HG03103 (cell line): ENCODE results near the gene ARHGEF38.
"Not testable (repeated sequence)": the region's sequence is repeated elsewhere in the genome, so short reads cannot be mapped to it uniquely, and the experiment has no call there.

Source experiments
- ATAC-seq: cut with Tn5 transposase; IDR thresholded peaks from one replicate; pipeline ENCODE4 v1.9.1; 2021; ENCODE audit warnings: low read depth; ENCODE audit not compliant: unreplicated experiment

The ARHGEF38 gene

GRCh38 chr4:105637408-105638176 lies 85.2 kb downstream of the ARHGEF38 start:
- ATAC-seq = peak; percentile 78

DNA sequence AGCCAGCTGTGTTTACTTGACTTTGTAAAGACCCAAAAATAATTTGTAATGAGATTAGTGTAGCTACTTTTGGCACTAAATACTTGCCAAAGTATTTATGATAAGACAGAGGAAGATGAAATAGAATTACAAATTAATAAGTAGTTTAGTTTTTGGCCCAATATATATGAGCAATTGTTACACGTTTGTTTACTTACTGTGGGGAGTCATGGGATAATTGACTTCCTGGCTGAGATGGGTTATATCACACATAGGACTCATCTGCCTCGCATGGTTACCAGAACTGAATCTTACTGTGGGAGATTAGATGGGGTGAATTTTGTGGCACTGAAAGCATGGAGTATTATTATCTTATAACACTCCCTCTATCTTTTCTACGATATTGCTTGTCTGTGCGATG lies 89.4 kb downstream of the ARHGEF38 start:
- ATAC-seq = no peak

DNA sequence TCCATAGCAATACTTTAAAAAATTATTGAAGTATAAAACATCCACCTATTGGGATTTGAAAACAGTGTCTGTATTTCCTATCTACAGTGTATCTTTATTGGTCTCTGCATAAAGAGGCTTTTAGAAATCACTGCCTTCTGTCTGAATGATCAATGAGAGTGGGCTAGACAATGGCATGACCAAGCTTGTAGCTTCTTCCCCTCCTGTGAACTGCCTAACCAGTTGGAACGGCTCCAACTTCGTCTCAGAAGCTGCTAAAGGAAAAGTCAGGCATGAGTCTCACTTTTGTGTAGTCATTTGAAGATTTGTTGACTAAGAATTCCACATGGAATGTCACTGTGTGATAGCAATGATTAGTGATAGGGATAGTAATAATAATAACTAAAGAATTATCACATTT lies 91.8 kb downstream of the ARHGEF38 start:
- no peak for ATAC-seq

DNA sequence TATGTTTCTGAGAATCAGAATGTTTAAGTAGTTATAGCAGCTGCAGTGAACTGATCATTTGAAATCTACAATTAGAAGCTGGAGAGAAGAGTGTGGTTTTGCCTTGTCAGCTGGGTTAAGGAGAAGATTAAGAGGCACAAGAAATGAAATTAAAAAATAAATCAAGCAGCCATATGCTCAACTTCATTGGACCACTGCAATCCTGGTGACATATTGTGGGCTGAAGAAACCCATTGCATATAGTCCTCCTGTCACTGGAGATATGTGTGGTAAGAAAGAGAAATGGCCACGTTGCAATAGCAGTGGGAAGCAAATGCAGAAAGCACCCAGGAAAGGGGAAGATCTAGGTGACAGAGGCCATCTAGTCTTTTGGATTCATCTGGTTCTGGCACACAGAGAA lies 93.0 kb downstream of the ARHGEF38 start:
- no peak for ATAC-seq

GRCh38 chr4:105650190-105650589 lies 97.8 kb downstream of the ARHGEF38 start:
- no peak for ATAC-seq

- ATAC-seq = no peak
Observed at GRCh38 chr4:105651884-105652283, 99.5 kb downstream of the ARHGEF38 start.

- ATAC-seq = no peak
Observed at GRCh38 chr4:105652286-105652888, 100.0 kb downstream of the ARHGEF38 start.

- ATAC-seq = no peak
Observed at GRCh38 chr4:105657117-105657765, 104.8 kb downstream of the ARHGEF38 start.

DNA sequence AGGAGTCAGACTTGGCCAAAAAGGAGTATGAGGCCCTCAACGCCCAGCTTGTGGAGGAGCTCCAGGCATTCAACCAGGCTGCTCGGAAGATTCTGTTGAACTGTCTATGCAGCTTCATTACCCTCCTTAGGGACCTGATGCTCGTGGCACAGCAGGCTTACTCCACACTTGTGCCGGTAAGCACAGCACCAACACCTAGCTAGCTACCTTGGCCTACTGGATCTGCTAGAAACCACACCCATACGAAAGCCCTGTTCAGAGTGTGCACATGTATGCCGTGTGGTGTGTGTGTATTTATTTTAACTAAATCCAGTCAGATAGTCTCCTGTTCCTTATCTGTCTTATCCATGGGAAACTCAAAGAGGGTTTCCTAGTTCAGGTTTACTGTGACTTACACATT lies 106.8 kb downstream of the ARHGEF38 start:
- no peak for ATAC-seq

- ATAC-seq = no peak
Observed at GRCh38 chr4:105661028-105661427, 108.6 kb downstream of the ARHGEF38 start.

GRCh38 chr4:105662935-105663675 lies 110.7 kb downstream of the ARHGEF38 start:
- ATAC-seq = no peak

GRCh38 chr4:105666693-105667092 lies 114.3 kb downstream of the ARHGEF38 start:
- no peak for ATAC-seq

DNA sequence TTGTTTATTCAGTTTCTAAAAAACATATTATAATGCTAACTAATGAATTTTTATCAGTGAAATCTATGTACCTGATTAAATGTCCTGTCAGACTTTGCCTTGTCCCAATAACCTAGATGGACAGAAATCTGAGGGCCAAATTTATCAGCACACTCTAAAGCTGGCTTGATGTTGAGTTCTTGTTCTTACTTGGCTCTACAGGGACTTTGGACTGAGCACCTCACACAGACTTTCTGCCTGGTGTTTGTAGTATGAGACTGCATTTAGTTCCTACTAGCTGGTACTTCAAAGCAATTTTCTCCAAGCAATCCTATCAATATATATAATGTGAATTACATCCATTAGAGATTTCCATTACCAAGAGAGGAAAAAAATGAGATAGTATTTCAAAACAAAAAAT lies 118.3 kb downstream of the ARHGEF38 start:
- no peak for ATAC-seq

DNA sequence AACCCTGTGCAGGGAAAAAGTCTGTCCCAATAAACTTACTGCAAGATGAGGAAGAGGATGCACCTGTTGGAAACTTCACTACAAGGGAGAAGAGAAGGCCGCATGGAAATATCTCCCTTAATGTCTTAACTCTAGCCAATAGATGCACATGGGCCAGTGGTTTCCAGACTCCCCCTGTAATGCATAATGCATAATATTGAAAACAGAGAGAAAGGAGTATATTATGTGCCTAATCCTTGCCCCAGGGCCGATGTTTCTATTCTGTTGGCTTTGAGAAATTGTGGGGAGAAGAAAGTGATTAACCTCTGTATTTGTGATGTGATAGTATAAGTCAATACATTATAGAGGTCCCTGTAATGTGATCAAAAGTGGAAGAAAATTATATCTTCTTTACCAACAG lies 118.9 kb downstream of the ARHGEF38 start:
- no peak for ATAC-seq

DNA sequence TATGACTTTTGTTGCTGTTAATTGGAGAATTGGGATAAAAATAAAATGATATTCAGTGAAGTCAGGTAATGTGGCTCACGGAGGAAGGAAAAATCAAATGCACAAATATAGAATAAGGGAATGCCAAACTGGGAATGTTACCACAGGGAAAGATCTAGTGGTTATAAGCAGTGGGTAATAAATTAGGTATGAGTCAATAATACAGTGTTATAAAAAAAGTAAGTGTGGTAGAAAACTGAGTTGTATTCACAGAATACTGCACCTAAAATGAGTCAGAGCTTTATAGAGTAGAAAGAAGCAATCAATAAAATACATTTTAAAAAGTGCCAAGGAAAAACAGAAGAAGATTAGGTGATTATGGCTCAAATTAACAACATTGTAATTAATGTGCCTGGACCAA lies 121.6 kb downstream of the ARHGEF38 start:
- ATAC-seq = no peak

DNA sequence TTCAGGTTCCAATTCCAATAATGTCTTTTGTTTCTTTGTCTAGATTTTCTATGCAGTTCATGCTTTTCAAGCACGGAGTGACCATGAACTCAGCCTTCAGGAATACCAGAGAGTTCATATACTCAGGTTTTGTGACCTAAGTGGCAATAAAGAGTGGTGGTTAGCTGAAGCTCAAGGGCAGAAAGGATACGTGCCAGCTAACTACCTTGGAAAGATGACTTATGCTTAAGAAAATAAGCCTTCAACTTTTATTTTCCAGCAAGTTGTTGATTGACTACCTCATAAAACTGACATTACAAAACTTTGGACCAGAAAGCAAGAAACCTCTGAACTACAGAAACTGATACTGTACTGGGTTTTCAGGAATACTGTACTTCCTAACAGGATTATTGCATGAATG lies 125.3 kb downstream of the ARHGEF38 start:
- no peak for ATAC-seq

- ATAC-seq = no peak
Observed at GRCh38 chr4:105679186-105679585, 126.8 kb downstream of the ARHGEF38 start.

- no peak for ATAC-seq
Observed at GRCh38 chr4:105683038-105683437, 130.6 kb downstream of the ARHGEF38 start.

DNA sequence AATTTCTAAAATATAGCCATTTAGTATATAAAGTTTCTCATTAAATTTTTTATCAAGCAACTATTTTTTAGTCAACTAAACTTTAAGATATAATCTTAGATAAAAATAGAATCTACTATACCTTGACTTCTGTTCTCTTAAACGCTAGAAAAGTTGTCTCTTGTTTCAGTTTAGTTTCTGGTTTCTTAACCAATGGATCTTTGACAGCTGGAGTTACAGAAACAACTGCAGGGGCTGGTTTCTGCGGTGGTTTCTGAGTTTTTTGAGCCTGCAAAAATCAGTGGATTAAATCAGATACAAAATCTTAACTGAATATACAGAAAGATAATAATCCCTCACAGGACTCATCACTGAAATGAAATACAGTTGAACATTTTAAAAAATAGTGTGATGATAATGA lies 134.2 kb downstream of the ARHGEF38 start:
- ATAC-seq = no peak

DNA sequence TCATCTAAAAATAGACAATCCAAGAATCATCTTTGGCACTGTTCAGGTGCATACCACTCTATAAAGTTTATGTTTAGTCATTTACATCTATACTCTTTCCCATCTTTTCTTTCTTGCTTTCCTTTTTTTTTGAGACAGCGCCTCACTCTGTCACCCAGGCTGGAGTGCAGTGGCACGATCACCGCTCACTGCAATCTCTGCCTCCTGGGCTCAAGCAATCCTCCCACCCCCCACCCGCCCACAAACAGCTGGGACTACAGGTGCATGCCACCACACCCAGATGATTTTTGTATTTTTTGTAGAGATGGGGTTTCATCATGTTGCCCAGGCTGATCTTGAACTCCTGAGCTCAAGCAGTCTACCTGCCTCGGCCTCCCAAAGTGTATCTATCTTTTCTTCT lies 142.4 kb downstream of the ARHGEF38 start:
- ATAC-seq = not testable (repeated sequence)

DNA sequence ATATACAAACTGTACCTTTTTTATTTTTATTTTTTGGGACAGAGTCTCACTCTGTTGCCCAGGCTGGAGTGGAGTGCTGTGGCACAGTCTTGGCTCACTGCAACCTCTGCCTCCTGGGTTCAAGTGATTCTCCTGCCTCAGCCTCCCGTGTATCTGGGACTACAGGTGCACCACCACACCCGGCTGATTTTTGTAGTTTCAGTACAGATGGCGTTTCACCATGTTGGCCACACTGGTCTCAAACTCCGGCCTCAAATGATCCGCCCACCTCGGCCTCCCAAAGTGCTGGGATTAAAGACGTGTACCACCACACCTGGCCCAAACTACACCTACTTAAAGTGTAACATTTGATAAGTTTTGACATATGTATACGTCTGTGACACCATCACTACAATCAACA lies 143.4 kb downstream of the ARHGEF38 start:
- ATAC-seq = not testable (repeated sequence)
